COR-L47 (cell line): ENCODE results near the gene PLD5.
"Not testable (repeated sequence)": the region's sequence is repeated elsewhere in the genome, so short reads cannot be mapped to it uniquely, and the experiment has no call there.

Experiments
- DNase-seq: peaks from one replicate; lab custom pipeline; 2025; lab: John Stamatoyannopoulos, UW

Gene PLD5

DNA sequence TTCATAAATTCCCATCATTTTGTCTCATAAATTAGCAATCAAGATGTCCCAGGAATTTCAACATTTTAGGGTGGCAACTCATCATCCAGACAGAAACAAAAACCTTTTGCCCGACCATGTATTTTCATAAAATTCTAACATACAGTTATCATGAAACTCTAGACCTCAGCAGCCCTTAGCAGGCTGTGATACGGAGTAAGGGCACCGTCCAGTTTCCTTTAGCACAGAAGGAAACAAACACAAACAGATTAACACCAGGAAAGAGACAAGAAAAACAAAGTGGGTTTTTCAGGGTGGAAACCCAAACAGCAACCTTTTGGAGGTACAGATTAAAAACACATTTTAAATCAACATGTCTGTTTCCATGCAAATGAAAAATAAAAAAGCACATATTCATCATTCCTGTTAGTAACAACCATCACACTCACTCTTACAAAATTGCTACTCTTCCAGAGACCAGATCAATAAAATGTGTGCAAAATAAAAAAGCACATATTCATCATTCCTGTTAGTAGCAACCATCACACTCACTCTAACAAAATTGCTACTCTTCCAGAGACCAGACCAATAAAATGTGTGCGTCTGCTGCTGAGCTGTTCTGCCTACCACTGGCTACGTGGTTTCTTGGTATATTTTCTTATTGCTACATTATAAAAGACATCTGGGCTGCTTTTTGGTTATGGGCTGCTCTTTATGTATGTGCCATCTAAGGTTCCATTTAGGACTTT lies 241.6 kb downstream of the PLD5 start:
- not testable (repeated sequence) for DNase-seq

DNA sequence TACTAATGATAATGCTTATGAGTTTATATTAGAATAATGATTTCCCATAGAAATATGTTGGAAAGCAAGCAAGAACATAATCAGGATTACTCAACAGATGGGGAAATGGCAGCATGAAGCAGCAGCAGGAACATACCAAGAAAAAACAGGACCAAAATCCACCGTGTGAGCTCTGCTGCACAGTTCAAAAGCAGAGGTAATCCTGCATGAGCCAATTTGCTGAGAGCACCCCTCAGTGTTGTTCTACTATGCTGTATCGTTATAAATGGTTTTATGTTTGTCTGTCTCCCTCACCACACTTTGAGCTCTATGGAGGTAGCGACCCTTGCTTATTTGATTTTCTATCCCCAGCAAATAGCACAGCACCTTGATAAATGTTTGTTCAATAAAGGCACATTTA lies 246.1 kb downstream of the PLD5 start:
- not testable (repeated sequence) for DNase-seq

DNA sequence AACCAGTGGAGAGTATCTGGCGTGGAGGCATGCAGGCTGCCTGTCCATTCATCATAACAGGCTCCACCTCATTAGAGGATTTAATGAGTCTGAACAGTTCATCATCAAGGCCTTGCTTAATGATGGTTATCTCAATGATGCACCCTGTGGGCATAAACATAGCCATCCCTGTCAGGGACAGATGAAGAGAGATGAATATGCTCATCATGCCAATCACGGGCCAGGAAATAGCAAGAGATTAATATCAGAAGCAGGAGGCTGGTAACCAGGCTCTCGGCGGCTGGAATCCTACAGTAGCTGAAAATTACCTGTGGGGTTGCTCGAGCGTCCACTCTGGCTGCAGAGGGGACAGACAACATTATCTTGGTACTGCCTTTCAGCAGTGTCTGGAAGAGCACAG lies 247.7 kb downstream of the PLD5 start:
- not testable (repeated sequence) for DNase-seq

DNA sequence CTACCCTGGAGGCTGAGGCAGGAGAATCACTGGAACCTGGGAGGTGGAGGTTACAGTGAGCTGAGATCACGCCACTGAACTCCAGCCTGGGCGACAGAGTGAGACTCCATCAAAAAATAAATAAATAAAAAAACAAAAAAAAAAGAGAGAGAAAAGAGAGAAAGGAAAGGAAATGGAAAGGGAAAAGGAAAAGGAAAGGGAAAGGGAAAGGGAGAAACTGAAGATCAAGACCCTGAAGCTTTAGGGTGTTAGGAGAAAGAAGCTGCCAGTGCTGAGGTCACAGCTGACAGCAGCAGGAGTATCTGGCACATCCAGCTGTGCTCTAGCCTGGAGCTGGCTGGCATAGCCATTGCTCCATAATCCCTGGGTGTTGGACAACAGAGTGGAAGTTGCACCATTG lies 257.5 kb downstream of the PLD5 start:
- DNase-seq: not testable (repeated sequence)

DNA sequence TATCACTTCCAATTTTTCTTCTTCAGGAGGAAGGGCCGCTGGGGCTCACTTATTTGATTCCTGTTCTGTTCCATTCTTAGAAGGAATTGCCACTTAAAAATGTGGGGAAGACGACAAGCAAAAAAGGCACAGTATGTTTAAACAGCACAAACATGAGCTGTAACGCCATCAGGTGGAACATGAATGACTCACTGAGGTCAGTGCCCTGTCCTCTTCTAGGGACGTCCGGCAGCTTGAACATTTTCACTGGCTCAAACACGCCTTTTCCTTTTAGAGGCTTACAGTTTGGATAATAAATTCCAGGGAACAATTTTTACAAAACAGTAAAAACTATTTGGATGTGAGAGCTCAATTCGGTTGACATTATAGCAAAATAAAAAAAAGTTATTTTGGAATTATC lies 260.1 kb downstream of the PLD5 start:
- not testable (repeated sequence) for DNase-seq

DNA sequence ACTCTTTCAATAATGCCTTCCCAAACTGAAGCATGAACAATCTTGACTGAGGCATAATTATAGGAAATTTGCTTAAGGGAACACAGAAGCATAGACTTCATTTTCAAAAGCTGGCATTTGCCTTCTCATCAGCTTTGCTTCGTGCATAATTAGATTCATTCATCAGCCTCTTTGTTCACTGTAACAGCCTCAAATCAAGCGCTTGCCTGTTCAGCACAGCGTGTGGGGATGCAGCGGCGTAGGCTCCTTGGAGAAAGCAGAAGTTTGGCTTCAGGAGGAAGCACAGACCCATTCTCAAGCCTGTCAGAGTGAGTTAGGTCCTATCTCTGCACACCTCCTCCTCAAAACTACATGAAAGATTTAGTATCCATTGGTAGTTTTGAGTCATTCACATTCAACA lies 279.2 kb downstream of the PLD5 start:
- peak; percentile 11 for DNase-seq

DNA sequence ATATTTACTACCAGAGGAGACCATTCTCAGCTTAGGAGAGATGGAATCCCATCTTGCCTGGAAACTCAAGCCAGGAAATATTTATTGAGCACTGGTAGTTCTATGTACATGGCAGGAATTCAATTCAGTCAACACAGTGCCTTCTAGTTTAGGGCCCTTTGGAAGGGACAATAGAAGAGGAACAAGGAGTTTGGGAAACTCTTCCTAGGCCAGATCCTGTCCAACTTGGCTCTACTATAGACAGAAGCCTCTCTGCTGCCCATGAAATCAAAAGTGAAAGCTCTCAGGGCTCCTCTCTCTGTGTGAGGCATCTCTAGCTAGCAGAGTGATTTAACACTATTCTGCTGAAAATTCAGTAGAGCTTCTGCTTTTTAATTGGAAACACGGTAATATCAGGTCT lies 281.0 kb downstream of the PLD5 start:
- no peak for DNase-seq

DNA sequence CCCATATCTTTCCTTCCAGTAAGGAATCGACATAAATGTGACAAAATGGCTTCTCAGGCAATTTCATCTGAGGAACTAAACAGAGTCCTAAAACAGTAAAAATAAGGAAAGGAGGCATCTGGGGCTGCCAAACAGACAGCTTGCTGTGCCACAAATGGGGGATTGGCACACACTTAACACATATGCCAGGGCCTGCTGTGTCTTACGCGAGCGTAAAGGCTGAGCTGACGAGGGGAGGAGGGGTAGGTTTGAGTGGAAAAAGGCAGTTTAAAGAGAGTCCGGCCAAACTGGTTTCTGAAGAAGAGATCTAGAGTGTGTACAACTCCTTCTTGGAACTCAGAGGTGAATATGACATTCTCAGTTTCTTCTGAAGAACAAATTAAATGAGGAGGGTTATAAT lies 281.5 kb downstream of the PLD5 start:
- no peak for DNase-seq

DNA sequence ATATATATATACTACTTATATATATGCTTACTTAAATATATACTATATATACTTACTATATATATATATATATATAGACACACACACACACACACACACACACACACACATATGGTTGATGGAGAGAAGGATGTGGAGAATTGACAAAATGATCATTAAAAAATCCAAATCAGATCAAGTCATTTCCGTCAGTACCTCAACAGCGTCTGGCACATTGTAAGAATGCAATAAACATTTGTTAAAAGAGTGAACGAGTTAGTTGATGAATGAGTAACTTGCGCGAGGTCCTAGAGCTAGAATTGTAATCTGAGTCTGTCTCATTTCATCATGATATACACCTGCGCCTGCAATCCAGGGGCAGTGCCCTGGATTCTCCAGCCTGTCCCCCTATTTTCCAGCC lies 282.6 kb downstream of the PLD5 start:
- DNase-seq: no peak

DNA sequence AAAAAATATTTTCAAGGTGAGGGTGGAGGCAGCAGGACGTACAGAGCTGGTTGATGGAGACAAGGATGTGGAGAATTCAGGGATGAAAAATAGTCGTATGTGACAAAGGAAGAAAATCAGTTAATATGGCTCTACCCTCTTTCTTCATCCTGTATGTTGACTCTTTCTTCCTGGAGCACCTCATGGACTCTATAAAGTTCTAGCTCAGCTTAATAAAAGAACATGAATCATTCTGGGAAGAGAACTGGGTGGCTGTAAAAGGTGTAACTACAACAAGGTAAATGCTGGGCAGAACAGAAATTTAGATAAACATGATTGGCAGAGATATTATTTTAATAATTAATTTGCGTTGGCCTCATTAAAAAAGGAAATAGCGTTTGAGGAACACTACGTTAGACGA lies 283.8 kb downstream of the PLD5 start:
- DNase-seq: no peak

DNA sequence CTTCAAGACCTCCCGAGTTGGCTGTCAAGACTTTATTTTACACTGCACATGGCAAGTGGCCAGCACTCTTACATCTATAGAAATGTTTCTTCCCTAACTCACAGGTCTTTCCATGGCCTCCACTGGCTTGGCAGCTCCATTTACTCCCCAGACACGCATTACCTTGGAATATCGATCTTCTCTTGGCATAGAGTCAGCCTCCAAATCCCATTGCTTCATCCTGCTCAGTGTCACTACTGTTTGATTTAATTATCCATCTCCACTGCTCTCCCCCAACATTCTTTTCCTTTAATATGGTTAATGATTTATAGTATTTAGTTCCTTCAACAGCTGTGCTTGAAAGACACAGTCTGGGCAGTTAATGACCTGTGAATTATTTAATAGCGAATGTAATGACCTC lies 284.4 kb downstream of the PLD5 start:
- peak; percentile 8 for DNase-seq

DNA sequence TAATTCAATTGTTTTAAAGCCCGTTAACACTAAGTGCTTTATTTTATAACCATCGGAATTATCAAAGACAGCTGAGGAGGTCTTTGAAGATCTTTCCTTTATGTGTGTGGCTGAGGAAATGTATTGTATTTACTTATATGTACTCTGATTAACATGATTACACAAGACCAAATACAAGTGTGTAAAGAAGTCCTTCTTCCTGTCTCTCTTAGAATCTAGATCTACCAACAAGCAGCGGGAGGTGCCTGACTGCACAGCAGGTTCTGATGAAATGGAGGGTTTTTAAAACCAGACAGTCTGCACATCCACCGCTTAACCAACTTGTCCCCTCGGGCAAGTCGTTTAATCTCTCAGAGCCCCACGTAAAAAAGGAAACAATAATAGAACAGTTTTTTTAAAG lies 285.1 kb downstream of the PLD5 start:
- peak; percentile 25 for DNase-seq

DNA sequence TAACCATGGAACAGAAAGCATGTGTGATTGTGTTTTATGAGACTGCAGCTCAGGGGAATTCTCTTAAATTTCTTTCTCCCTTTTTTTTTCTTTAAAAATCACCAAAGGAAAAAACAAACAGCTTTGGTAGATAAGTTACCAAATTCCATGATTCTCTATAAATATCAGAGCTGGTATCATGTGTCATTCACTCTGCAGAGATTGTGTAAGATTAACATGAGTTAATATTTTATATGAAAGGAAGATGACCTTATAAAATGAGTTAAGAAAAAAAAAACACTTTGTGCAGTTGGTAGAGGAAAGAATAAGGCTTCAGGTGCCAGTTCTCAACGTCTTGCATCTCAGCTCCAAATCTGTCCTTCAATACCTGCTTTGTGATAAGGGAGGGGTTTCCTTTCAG lies 287.4 kb downstream of the PLD5 start:
- DNase-seq: no peak

DNA sequence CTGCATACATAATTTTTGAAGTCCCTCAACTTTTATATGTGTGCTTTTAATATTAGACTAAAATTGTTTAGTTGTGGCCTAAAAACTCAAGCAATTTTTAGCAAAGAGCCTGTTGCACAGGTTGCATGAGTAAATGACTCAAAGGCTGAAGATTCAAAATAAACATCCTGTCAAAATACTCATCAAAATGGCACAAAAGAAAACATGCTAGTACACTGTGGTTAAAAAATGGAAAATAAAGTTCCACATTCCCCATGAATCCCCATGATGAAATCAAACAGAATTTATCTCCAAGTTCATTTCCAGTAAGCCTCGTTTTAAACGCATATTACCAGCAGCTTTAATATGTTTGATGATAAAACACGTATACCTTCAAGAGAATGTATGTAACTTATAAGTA lies 295.5 kb downstream of the PLD5 start:
- DNase-seq: no peak

DNA sequence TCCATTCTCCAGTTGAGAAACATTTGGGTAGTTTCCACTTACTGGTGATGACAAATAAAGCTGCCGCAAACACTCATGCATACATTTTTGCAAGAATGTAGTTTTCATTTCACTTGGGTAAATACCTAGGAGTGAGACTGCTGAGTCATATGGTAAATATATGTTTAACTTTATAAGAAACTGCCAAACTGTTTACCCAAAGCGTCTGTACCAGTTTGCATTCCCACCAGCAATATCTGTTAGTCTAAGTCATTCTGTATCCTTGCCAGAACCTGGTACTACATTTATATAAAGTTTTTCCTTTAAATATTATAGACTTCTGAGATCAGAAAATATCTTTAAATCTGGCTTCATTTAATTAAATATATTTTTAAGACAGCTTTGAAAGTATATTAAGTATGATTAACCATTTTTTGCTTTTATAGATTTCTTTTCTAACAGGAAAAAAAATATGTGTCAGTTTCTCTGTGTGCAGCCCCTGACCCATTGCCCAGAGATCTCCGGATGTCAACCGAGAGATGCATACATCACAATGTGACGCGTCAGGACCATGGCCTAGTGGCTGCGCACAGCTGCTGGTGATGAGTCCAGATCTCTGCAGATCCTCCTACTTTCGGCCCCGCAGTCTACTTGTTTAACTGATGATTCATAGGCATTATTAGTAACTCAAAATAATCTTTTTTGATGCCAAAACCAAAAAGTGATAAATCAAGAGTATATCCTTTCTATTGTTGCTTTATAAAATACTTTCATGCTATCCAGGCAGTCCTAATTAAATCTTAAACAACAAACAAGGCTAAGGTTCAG lies 298.5 kb downstream of the PLD5 start:
- no peak for DNase-seq

DNA sequence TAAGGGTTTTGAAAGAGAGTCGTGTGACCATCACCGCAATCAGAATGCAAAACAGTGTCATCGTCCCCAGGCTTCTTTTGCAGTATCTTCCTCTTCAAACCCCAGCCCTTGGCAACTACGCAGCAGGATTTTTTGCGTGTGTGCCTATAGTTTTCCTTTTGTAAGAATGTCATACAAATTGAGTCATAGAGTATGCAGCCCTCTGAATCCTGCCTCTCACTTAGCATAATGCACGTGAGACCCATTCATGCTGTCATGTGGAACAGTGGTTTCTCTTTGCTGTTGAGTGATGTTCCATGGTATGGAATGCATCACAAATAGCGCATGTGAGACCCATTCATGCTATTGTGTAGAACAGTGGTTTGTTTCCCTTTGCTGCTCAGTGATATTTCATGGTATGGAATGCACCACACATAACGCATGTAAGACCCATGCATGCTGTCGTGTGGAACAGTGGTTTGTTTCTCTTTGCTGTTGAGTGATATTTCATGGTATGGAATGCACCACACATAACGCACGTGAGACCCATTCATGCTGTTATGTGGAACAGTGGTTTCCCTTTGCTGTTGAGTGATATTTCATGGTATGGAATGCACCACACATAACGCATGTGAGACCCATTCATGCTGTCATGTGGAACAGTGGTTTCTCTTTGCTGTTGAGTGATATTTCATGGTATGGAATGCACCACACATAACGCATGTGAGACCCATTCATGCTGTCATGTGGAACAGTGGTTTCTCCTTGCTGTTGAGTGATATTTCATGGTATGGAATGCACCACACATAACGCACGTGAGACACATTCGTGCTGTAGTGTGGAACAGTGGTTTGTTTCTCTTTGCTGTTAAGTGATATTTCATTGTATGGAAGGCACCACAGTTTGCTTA lies 299.4 kb downstream of the PLD5 start:
- not testable (repeated sequence) for DNase-seq

DNA sequence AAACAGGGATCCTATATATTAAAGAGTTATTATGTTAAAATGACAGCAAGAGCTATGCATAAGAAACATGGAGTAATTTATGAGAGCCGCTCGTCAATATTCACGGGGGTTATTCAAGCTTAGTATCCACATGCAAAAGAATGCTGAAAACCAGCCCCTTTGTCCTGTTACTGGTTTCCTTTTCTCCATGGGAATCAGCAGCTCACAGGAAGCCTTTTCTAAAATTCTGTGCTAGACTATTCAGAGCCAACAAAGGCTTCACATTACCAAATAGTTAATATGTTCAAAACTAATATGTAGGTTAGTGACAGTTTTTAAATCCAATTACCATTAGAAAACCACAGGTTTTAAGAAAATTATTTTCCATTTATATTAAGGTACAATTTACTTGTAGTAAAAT lies 300.0 kb downstream of the PLD5 start:
- no peak for DNase-seq

DNA sequence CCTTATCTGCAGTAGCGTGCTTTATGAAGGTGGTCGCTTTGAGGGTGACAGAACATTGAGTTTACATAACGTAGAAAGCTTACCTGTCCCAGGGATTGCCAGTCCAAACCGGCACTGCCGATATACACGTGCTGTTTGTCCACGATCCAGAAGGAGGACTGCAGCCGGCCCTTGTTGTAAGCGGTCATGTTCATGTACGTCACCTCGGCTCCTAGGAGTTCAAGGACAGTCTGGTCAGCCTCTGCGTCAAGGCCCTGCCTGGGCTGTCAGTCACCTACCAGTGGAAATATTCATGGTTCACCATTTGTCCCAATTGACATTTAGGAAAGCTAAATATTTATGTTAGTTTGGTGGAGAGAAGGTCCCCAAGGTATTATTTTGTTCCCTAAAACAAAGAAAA lies 304.6 kb downstream of the PLD5 start:
- DNase-seq: no peak

DNA sequence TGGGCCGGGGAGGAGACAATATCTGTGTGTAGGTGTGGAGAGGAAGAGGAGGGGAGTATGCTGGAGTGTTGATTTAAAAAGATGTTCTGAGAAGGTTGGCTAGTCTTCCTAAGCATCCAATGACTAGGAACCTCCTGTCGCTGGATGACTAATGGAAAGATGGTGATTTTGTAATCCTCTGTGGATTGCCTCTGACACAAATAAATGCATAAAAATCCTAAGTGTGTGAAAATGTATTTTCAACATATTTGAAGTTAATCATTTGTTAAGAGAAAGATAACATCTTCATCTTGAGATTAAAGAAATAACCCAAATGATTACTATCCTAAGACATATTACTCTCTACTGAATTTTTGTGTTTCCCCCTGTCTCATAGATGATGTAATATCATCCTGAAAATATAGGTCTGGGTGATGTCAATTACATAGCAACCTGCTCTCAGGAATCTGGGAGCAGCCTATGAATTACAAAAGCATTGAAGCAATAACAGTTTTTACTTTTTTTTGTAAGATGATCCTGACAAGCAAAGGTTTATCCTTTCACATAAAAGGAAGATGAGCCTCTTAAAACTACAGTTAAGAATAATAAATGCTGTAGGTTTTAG lies 305.1 kb downstream of the PLD5 start:
- no peak for DNase-seq

DNA sequence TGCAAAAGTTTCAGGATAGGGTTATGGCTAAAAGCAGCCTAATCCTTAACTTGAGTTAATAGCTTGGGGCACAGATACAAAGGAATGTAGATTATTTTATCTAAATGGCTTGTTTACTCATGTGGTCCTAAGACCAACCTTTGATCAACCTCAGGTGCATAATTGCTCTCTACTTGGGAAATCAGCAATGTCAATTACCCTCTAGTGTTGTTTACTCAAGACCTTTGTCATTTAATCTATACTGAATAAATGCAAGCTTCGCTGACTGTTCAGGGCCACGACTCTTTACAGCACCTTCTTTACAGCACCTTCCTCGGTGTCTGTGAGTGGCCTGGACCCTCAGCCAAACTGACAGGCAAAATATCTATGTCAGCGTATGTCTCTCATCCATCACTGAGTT lies 308.1 kb downstream of the PLD5 start:
- no peak for DNase-seq

DNA sequence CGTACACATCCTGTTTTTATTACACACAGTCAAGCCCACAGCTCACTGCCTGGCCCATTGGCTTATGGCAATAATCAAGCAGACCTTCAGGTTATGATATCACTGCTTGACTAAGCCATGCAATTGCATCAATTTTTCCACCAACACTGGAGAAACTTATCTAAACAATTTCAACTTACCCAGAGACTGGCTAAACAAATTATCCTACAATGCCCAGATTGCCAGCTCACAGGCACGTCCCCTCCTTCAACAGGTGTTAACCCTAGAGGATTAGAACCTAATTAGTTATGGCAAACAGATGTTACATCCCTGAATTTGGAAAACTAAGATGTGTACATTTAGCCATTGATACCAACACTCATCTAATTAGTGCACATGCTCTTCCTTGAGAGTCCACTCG lies 310.0 kb downstream of the PLD5 start:
- DNase-seq: not testable (repeated sequence)

DNA sequence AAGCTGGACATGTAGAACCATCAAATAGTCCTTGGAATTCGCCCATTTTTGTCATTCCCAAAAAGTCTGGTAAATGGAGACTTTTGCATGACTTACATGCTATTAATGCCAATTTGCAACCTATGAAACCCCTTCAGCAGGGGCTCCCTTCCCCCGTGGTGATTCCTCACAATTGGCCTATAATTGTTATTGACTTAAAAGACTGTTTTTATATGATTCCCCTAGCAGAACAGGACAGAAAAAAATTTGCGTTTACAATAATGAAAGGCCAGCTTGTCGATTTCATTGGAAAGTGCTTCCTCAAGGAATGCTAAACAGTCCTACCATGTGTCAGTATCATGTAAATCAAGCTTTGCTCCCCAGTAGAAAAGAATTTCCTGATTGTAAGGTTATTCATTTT lies 311.5 kb downstream of the PLD5 start:
- DNase-seq: not testable (repeated sequence)
